HepG2 (cell line): ENCODE measurements around the gene ACP5. TPM values are rescaled to one million over a fixed set of nuclear protein-coding genes. Genes with fewer than 3 reads are reported as not detected.

Experiments used
- ATF1 ChIP-seq: IDR thresholded peaks from 2 replicates; pipeline ENCODE4 v1.6.1; 2016; ENCODE audit warnings: mild to moderate bottlenecking, control low read depth
- NR1H2 ChIP-seq: sonication (generic); formaldehyde crosslinking; IDR thresholded peaks from 2 replicates; pipeline ENCODE4 v1.8.1; 2022; ENCODE audit warnings: low read depth, missing genetic modification reagents, borderline replicate concordance
- POGZ ChIP-seq: sonication (generic); formaldehyde crosslinking; IDR thresholded peaks from 2 replicates; pipeline ENCODE4 v1.4.0; 2020; ENCODE audit warnings: mild to moderate bottlenecking, missing genetic modification reagents
- SRF ChIP-seq: IDR thresholded peaks from 2 replicates; pipeline ENCODE4 v1.6.1; 2011; ENCODE audit warnings: mild to moderate bottlenecking, low read depth, low read length, moderate library complexity
- TGIF2 ChIP-seq: IDR thresholded peaks from 2 replicates; pipeline ENCODE4 v1.6.1; 2016; ENCODE audit warnings: control low read depth, missing compliant biosample characterization
- TOE1 ChIP-seq: sonication (generic); formaldehyde crosslinking; IDR thresholded peaks from 2 replicates; pipeline ENCODE4 v1.4.0; 2020; ENCODE audit warnings: mild to moderate bottlenecking, missing genetic modification reagents
- ZFY ChIP-seq: sonication (generic); formaldehyde crosslinking; IDR thresholded peaks from 2 replicates; pipeline ENCODE4 v1.4.0; 2020; ENCODE audit warnings: missing genetic modification reagents
- ZNF333 ChIP-seq: sonication (generic); formaldehyde crosslinking; IDR thresholded peaks from 2 replicates; pipeline ENCODE4 v1.4.0; 2020; ENCODE audit warnings: mild to moderate bottlenecking, missing genetic modification reagents, borderline replicate concordance
- ZNF672 ChIP-seq: sonication (generic); formaldehyde crosslinking; IDR thresholded peaks from 2 replicates; pipeline ENCODE4 v1.8.1; 2022; ENCODE audit warnings: missing genetic modification reagents
- polyA plus RNA-seq, 8 experiments: library from polyadenylated mRNA; depleted of rRNA in 3 of 8; stranded (reverse) in 7 of 8; unstranded in 1 of 8; fragments of >200 nt; fragmentation: Illumina TruSeq in 4 of 8; extraction: Trizol in 4 of 8; gene quantifications; 2 replicates each; pipeline versions ENCODE4 v1.2.1 to v1.2.3, GENCODE V29; 2011 to 2016; ENCODE audit warnings: low read depth in 4 of 8, missing spikeins in 1 of 8, mixed read lengths in 1 of 8; ENCODE audit not compliant: insufficient read depth in 1 of 8
- total RNA-seq, 5 experiments: library from RNA; depleted of rRNA; stranded (reverse); fragments of >200 nt; fragmentation: Illumina TruSeq; extraction: Trizol; gene quantifications; 2 replicates each; pipeline ENCODE4 v1.2.3, GENCODE V29; 2016; ENCODE audit warnings: low read depth in 1 of 5
- TF ChIP-seq, protein P1 (sequence below): sonication (generic); formaldehyde crosslinking; IDR thresholded peaks from 2 replicates; pipeline ENCODE4 v1.5.0; 2020; ENCODE audit warnings: missing genetic modification reagents
- TF ChIP-seq, protein P2 (sequence below): sonication (generic); formaldehyde crosslinking; IDR thresholded peaks from 2 replicates; pipeline ENCODE4 v1.4.0; 2020; ENCODE audit warnings: missing genetic modification reagents
- TF ChIP-seq, protein P3 (sequence below): sonication (generic); formaldehyde crosslinking; IDR thresholded peaks from 2 replicates; pipeline ENCODE4 v1.5.1; 2020; ENCODE audit warnings: mild to moderate bottlenecking, missing genetic modification reagents, borderline replicate concordance
- TF ChIP-seq, protein P4 (sequence below), 2 experiments: IDR thresholded peaks; 2 replicates each; pipeline ENCODE4 v1.6.1; 2011 to 2012; ENCODE audit warnings: low read length in 2 of 2, borderline replicate concordance in 1 of 2, low read depth in 1 of 2, mild to moderate bottlenecking in 1 of 2, moderate library complexity in 1 of 2

ACP5 gene
- total and polyA plus RNA-seq, 2 of the 13 experiments (the other 11 are each of a cell fraction or from before 2014, with no cell fraction given), result 1.3 to 6.7 TPM

DNA sequence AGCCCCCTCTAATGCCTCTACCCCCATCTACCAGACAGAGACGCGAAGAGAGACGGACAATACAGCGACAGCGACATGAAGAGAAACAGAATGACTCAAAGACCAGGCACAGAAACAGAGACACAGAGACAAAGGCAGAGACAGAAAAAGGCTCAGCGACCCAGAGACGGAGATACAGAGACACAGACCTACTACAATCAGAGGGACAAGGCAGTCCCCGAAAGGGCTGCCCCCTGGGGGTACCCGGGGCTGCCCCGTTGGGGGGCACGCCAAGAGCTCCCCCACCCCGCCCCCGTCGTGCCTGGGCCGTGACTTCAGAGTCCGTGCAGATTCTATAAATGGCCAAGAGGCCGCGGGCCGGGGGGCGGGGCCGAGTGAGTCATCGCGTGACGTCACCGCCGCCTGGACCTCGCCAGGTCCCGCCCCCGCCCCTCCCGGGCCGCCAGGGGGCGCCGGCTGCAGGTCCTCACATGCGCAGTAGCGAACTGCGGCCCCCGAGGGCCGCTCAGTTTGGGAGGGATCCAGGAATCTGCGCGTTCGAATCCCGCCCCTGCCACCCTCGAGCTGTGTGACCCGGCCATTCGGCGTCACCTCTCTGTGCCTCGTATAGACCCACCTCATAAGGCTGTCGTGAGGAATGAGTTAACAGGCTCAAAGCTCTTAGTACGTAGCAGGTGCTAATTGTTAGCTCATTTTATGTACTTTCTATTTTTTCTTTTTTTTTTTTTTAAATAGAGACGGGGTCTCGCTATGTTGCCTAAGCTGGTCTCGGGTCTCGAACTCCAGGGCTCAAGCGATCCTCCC is 41.5 kb downstream of the ACP5 start (continued):
- TF ChIP-seq TGIF2 (CRISPR knock-in tag) (no peak), SRF (peak; percentile 61; the same call in 1 of the 2 replicates), ZNF333 (CRISPR knock-in tag) (no peak), ZFY (CRISPR knock-in tag) (peak; percentile 11; the same call in 1 of the 2 replicates), ZNF672 (CRISPR knock-in tag) (no peak), ATF1 (CRISPR knock-in tag) (peak; percentile 46; the same call in 1 of the 2 replicates), TOE1 (CRISPR knock-in tag) (no peak), POGZ (CRISPR knock-in tag) (peak; percentile 39; the same call in 1 of the 2 replicates), NR1H2 (CRISPR knock-in tag) (no peak)
- TF ChIP-seq, protein P1, sequence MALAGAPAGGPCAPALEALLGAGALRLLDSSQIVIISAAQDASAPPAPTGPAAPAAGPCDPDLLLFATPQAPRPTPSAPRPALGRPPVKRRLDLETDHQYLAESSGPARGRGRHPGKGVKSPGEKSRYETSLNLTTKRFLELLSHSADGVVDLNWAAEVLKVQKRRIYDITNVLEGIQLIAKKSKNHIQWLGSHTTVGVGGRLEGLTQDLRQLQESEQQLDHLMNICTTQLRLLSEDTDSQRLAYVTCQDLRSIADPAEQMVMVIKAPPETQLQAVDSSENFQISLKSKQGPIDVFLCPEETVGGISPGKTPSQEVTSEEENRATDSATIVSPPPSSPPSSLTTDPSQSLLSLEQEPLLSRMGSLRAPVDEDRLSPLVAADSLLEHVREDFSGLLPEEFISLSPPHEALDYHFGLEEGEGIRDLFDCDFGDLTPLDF (CRISPR knock-in tag), result no peak
- TF ChIP-seq, protein P2, sequence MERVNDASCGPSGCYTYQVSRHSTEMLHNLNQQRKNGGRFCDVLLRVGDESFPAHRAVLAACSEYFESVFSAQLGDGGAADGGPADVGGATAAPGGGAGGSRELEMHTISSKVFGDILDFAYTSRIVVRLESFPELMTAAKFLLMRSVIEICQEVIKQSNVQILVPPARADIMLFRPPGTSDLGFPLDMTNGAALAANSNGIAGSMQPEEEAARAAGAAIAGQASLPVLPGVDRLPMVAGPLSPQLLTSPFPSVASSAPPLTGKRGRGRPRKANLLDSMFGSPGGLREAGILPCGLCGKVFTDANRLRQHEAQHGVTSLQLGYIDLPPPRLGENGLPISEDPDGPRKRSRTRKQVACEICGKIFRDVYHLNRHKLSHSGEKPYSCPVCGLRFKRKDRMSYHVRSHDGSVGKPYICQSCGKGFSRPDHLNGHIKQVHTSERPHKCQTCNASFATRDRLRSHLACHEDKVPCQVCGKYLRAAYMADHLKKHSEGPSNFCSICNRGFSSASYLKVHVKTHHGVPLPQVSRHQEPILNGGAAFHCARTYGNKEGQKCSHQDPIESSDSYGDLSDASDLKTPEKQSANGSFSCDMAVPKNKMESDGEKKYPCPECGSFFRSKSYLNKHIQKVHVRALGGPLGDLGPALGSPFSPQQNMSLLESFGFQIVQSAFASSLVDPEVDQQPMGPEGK (CRISPR knock-in tag), result peak; percentile 81
- TF ChIP-seq, protein P3, sequence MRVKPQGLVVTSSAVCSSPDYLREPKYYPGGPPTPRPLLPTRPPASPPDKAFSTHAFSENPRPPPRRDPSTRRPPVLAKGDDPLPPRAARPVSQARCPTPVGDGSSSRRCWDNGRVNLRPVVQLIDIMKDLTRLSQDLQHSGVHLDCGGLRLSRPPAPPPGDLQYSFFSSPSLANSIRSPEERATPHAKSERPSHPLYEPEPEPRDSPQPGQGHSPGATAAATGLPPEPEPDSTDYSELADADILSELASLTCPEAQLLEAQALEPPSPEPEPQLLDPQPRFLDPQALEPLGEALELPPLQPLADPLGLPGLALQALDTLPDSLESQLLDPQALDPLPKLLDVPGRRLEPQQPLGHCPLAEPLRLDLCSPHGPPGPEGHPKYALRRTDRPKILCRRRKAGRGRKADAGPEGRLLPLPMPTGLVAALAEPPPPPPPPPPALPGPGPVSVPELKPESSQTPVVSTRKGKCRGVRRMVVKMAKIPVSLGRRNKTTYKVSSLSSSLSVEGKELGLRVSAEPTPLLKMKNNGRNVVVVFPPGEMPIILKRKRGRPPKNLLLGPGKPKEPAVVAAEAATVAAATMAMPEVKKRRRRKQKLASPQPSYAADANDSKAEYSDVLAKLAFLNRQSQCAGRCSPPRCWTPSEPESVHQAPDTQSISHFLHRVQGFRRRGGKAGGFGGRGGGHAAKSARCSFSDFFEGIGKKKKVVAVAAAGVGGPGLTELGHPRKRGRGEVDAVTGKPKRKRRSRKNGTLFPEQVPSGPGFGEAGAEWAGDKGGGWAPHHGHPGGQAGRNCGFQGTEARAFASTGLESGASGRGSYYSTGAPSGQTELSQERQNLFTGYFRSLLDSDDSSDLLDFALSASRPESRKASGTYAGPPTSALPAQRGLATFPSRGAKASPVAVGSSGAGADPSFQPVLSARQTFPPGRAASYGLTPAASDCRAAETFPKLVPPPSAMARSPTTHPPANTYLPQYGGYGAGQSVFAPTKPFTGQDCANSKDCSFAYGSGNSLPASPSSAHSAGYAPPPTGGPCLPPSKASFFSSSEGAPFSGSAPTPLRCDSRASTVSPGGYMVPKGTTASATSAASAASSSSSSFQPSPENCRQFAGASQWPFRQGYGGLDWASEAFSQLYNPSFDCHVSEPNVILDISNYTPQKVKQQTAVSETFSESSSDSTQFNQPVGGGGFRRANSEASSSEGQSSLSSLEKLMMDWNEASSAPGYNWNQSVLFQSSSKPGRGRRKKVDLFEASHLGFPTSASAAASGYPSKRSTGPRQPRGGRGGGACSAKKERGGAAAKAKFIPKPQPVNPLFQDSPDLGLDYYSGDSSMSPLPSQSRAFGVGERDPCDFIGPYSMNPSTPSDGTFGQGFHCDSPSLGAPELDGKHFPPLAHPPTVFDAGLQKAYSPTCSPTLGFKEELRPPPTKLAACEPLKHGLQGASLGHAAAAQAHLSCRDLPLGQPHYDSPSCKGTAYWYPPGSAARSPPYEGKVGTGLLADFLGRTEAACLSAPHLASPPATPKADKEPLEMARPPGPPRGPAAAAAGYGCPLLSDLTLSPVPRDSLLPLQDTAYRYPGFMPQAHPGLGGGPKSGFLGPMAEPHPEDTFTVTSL (CRISPR knock-in tag), result 0 out of 2 replicates have a peak, but pooled peaks have one; percentile 17
- TF ChIP-seq, protein P4, sequence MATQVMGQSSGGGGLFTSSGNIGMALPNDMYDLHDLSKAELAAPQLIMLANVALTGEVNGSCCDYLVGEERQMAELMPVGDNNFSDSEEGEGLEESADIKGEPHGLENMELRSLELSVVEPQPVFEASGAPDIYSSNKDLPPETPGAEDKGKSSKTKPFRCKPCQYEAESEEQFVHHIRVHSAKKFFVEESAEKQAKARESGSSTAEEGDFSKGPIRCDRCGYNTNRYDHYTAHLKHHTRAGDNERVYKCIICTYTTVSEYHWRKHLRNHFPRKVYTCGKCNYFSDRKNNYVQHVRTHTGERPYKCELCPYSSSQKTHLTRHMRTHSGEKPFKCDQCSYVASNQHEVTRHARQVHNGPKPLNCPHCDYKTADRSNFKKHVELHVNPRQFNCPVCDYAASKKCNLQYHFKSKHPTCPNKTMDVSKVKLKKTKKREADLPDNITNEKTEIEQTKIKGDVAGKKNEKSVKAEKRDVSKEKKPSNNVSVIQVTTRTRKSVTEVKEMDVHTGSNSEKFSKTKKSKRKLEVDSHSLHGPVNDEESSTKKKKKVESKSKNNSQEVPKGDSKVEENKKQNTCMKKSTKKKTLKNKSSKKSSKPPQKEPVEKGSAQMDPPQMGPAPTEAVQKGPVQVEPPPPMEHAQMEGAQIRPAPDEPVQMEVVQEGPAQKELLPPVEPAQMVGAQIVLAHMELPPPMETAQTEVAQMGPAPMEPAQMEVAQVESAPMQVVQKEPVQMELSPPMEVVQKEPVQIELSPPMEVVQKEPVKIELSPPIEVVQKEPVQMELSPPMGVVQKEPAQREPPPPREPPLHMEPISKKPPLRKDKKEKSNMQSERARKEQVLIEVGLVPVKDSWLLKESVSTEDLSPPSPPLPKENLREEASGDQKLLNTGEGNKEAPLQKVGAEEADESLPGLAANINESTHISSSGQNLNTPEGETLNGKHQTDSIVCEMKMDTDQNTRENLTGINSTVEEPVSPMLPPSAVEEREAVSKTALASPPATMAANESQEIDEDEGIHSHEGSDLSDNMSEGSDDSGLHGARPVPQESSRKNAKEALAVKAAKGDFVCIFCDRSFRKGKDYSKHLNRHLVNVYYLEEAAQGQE (IDR thresholded peaks at IDR 0.05; ENCODE audit: borderline replicate concordance in 1 of 2, low read depth in 1 of 2, low read length in 2 of 2), result 0 out of 4 replicates have a peak, but pooled peaks of 1 of the 2 experiments have one; percentile 20
